SK-N-MC (cell line): Measurements from ENCODE around the gene CLEC4G.

ENCODE experiments used
- DNase-seq: peaks from one replicate; pipeline ENCODE4 v3.0.0-alpha.2; 2011; ENCODE audit warnings: low read depth, low spot score
- H3K27ac ChIP-seq: fragments of 200-600 bp; sonication (generic); 2 replicates; pipeline ENCODE4 v1.5.1; 2016; ENCODE audit warnings: mixed run types
- H3K36me3 ChIP-seq: fragments of 200-600 bp; sonication (generic); 2 replicates; pipeline ENCODE4 v1.6.1; 2017; ENCODE audit warnings: antibody characterized with exemption, low read length, mixed read lengths; ENCODE audit not compliant: insufficient read depth
- H3K4me3 ChIP-seq: fragments of 200-600 bp; sonication (generic); 2 replicates; pipeline ENCODE4 v1.5.1; 2016
- H3K9ac ChIP-seq: fragments of 200-600 bp; sonication (generic); 2 replicates; pipeline ENCODE4 v1.8.0; 2017; ENCODE audit warnings: mixed run types, mixed read lengths; ENCODE audit not compliant: insufficient read length
- H3K9me3 ChIP-seq: fragments of 200-600 bp; sonication (generic); 2 replicates; pipeline ENCODE4 v1.6.1; 2017; ENCODE audit warnings: low read depth, mild to moderate bottlenecking, antibody characterized with exemption, low read length, moderate library complexity, mixed read lengths
- EZH2 ChIP-seq: fragments of 200-600 bp; sonication (generic); IDR thresholded peaks from one replicate; pipeline ENCODE4 v1.6.1; 2017; ENCODE audit warnings: antibody characterized with exemption
- FOXP2 ChIP-seq: optimal IDR thresholded peaks from 2 replicates; pipeline ENCODE3; 2011; ENCODE audit warnings: mild to moderate bottlenecking, moderate library complexity; ENCODE audit not compliant: insufficient read depth; ENCODE audit errors: extremely low read length, control extremely low read depth
- POLR2AphosphoS5 ChIP-seq: IDR thresholded peaks from 2 replicates; pipeline ENCODE4 v1.6.1; 2012; ENCODE audit warnings: mild to moderate bottlenecking, low read depth, low read length, borderline replicate concordance

The CLEC4G gene

GRCh38 chr19:7732045-7732444, at the start of gene CLEC4G:
Gene CLEC4G, minus strand, starts transcription at chr19:7732110. Its CDS starts 8 bp downstream, at chr19:7732102.
- Histone ChIP-seq H3K27ac (no peak within 1 kb of the TSS), H3K9ac (no peak within 1 kb of the TSS), H3K4me3 (no peak within 1 kb of the TSS), H3K9me3 (no peaks in the 10 kb centered on the region), H3K36me3 (no peaks in the 10 kb centered on the region)
- DNase-seq = no peak
- no peak for TF ChIP-seq POLR2AphosphoS5
- no peak for TF ChIP-seq FOXP2
- no peak for TF ChIP-seq EZH2

DNA sequence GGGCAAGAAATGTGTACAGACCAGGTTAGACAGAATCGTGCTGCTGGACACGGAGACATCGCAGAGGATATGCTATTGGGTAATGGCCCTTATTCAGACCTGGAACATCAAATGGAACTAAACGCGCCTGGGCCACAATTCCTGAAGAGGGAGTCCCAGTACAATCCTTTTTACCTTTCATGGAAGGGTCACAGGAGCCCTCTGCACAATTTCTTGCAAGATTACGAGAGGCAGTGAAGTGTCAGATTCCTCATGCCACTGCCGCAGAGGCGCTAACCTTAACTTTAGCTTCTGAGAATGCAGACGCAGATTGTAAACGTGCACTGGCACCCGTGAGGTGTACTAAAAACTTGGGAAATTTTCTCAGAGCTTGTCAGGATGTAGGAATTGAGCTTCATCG, 49.2 kb upstream of the CLEC4G start:
- Histone ChIP-seq H3K9ac (no peak overlapping the region), H3K27ac (no peak overlapping the region), H3K4me3 (no peak overlapping the region), H3K36me3 (no peaks in the 10 kb centered on the region), H3K9me3 (no peaks in the 10 kb centered on the region)
- no peak for DNase-seq
- TF ChIP-seq EZH2 (no peak), FOXP2 (no peak), POLR2AphosphoS5 (no peak)

- no peak for DNase-seq
- TF ChIP-seq POLR2AphosphoS5 (no peak), FOXP2 (no peak), EZH2 (no peak)
- Histone ChIP-seq H3K27ac (no peak overlapping the region), H3K36me3 (no peaks in the 10 kb centered on the region), H3K9ac (no peak overlapping the region), H3K9me3 (no peaks in the 10 kb centered on the region), H3K4me3 (no peak overlapping the region)
These were observed 47.9 kb upstream of the CLEC4G start for GRCh38 chr19:7779631-7780486.

- no peak overlapping the region for H3K4me3 ChIP-seq
- no peak overlapping the region for H3K9ac ChIP-seq
- H3K36me3 ChIP-seq = no peaks in the 10 kb centered on the region
- TF ChIP-seq POLR2AphosphoS5 (no peak), FOXP2 (no peak), EZH2 (no peak)
- H3K9me3 ChIP-seq = no peaks in the 10 kb centered on the region
- DNase-seq = no peak
- no peak overlapping the region for H3K27ac ChIP-seq
These were observed 46.2 kb upstream of the CLEC4G start for GRCh38 chr19:7778081-7778480.

DNA sequence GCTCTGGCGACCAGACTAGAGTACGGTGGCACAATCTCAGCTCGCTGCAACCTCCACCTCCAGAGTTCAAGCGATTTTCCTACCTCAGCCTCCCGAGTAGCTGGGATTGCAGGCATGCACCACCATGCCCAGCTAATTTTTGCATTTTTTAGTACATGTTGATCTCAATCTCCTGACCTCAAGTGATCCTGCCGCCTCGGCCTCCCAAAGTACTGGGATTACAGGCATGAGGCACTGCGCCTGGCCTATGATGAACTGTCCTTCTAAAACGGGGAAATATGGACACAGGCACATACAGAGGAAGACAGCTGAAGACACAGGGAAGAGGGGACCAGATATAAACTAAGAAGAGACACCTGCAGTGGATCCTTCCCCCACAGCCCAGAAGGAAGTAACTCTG, 43.9 kb upstream of the CLEC4G start:
- Histone ChIP-seq H3K9ac (no peak overlapping the region), H3K36me3 (no peaks in the 10 kb centered on the region), H3K27ac (no peak overlapping the region), H3K9me3 (no peaks in the 10 kb centered on the region), H3K4me3 (no peak overlapping the region)
- no peak for TF ChIP-seq FOXP2
- no peak for TF ChIP-seq POLR2AphosphoS5
- no peak for DNase-seq

- H3K27ac ChIP-seq = no peak overlapping the region
- DNase-seq = no peak
- no peak overlapping the region for H3K9ac ChIP-seq
- H3K9me3 ChIP-seq = no peaks in the 10 kb centered on the region
- TF ChIP-seq FOXP2 = no peak
- no peak for TF ChIP-seq POLR2AphosphoS5
- no peak for TF ChIP-seq EZH2
- no peak overlapping the region for H3K4me3 ChIP-seq
- H3K36me3 ChIP-seq = no peaks in the 10 kb centered on the region
These were observed 41.9 kb upstream of the CLEC4G start for GRCh38 chr19:7773841-7774240.

DNA sequence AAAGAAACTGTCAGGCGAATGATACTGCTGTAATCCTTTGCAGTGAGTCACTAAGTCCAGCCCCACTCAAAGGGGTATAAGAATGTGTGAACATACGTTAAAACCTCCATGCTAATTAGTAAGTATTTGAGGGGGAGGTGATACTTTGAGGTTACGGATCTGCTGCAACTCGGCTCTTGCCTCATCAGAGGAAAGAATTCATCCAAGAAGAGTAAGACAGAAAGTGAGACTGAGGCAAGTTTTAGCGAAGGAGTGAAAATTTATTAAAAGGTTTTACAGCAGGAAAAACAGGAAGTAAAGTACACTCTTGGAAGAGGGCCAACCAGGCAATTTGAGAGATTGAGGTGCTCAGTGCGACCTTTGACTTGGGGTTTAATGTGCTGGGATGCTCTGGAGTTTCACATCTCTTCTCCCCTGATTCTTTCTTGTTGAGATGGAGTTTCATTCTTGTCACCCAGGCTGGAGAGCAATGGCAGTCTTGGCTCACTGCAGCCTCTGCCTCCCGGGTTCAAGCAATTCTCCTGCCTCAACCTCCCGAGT, 40.9 kb upstream of the CLEC4G start:
- DNase-seq = no peak
- Histone ChIP-seq H3K9me3 (no peaks in the 10 kb centered on the region), H3K27ac (no peak overlapping the region), H3K9ac (no peak overlapping the region), H3K36me3 (no peaks in the 10 kb centered on the region), H3K4me3 (no peak overlapping the region)
- no peak for TF ChIP-seq EZH2
- TF ChIP-seq POLR2AphosphoS5 = no peak
- no peak for TF ChIP-seq FOXP2

DNA sequence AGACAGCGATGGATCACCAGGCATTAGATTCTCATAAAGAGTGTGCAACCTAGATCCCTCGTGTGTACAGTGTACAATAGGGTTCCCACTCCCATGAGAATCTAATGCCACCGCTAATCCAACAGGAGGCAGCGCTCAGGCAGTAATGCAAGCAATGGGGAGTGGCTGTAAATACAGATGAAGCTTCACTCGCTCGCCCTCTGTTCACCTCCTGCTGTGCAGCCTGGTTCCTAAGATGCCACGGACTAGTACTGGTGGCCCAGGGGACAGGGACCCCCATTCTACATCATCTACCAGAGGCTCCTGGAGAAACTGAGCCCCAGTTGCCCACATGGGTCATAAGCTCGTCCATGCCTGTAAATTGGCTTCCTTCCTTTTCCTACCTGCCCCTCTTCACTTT, 39.2 kb upstream of the CLEC4G start:
- Histone ChIP-seq H3K9ac (no peak overlapping the region), H3K9me3 (no peaks in the 10 kb centered on the region), H3K4me3 (no peak overlapping the region), H3K27ac (no peak overlapping the region), H3K36me3 (no peaks in the 10 kb centered on the region)
- TF ChIP-seq EZH2 (no peak), POLR2AphosphoS5 (no peak), FOXP2 (no peak)
- no peak for DNase-seq

- Histone ChIP-seq H3K9me3 (no peaks in the 10 kb centered on the region), H3K36me3 (no peaks in the 10 kb centered on the region), H3K27ac (no peak overlapping the region), H3K4me3 (no peak overlapping the region), H3K9ac (no peak overlapping the region)
- DNase-seq = no peak
- TF ChIP-seq EZH2 (no peak), POLR2AphosphoS5 (no peak), FOXP2 (no peak)
These were observed 37.3 kb upstream of the CLEC4G start for GRCh38 chr19:7769171-7769570.
